Esophagus (tissue), 2 donors: ENCODE results near the gene BBS5. TPM values are rescaled to one million over a fixed set of nuclear protein-coding genes. Genes with fewer than 3 reads are reported as not detected.

Experiments
- H3K27ac ChIP-seq, 2 donors: one replicate each; pipeline ENCODE4 v1.5.1; 2013; ENCODE audit warnings: low read depth in 2 of 2, mild to moderate bottlenecking in 2 of 2, inconsistent platforms in 1 of 2, low read length in 1 of 2, moderate library complexity in 1 of 2
- H3K27me3 ChIP-seq, 2 donors: one replicate each; pipeline ENCODE4 v1.6.1; 2013; ENCODE audit warnings: low read length in 2 of 2, control low read depth in 1 of 2, mild to moderate bottlenecking in 1 of 2; ENCODE audit not compliant: insufficient read depth in 2 of 2, control insufficient read depth in 1 of 2
- H3K36me3 ChIP-seq, 2 donors: one replicate each; pipeline ENCODE4 v1.6.1; 2013; ENCODE audit warnings: low read length in 1 of 2; ENCODE audit not compliant: control insufficient read depth in 2 of 2, insufficient read depth in 2 of 2
- H3K4me1 ChIP-seq, 2 donors: one replicate each; pipeline ENCODE4 v1.6.1; 2013; ENCODE audit warnings: low read length in 1 of 2; ENCODE audit not compliant: control insufficient read depth in 2 of 2, insufficient read depth in 2 of 2
- H3K4me3 ChIP-seq, 2 donors: one replicate each; pipeline ENCODE4 v1.5.1; 2013; ENCODE audit warnings: low read length in 2 of 2, mild to moderate bottlenecking in 2 of 2, low read depth in 1 of 2, moderate library complexity in 1 of 2
- H3K9me3 ChIP-seq, 2 donors: one replicate each; pipeline ENCODE4 v1.6.1; 2013; ENCODE audit warnings: mild to moderate bottlenecking in 2 of 2, low read depth in 1 of 2, low read length in 1 of 2, moderate library complexity in 1 of 2; ENCODE audit not compliant: control insufficient read depth in 2 of 2, insufficient read depth in 1 of 2
- WGBS, 2 donors: extraction: QIAGEN DNeasy Blood & Tissue Kit; methylation state at CpG; one replicate each; pipeline ENCODE4 v1.1.7; 2013; 5-methylcytosine and 5-hydroxymethylcytosine counted together
- polyA plus RNA-seq, 2 donors: library from polyadenylated mRNA; stranded (reverse); fragments of 200-250 nt; gene quantifications; one replicate each; pipeline ENCODE4 v1.2.3, GENCODE V29; 2013
- donor health status: healthy with polysubstance abuse.
- donor health status: Bipolar disorder and iron deficiency.

Gene BBS5
- polyA plus RNA-seq, 2 donors, result 2.3 to 3.0 TPM

DNA sequence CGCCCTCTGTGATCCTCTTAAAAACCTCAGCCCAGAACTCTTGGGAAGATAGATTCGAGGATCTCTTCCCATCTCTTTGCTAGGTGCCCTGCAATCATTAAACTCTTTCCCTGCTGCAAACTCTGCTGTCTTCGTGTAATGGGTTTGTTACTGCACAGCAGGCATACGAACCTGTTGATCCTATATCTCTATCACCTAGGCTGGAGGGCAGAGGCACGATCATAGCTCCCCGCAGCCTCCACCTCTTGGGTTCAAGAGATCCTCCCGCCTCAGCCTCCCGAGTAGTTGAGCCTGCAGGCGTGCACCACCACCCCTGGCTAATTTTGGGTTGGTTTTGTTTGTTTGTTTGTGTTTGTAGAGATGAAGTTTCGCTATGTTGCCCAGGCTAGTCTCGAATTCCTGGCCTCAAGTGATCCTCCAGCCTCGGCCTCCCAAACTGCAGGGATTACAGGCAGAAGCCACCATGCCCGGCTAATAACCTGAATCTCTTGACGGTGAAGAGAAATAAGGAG lies 493 bp upstream of the BBS5 start:
- peak overlapping the region; percentile 62 to 84 for H3K27ac ChIP-seq
- H3K36me3 ChIP-seq, result peaks cover 0 to 4% of the 10 kb centered on the region in 2 donors
- WGBS, 2 donors, result 71 to 72% methylated on average over 14 of the region's 14 CpGs
- peaks cover 0 to 7% of the 10 kb centered on the region in 2 donors for H3K4me1 ChIP-seq
- H3K27me3 ChIP-seq, result no peaks in the 10 kb centered on the region
- no peaks in the 10 kb centered on the region for H3K9me3 ChIP-seq
- peak overlapping the region; percentile 79 to 92 for H3K4me3 ChIP-seq

DNA sequence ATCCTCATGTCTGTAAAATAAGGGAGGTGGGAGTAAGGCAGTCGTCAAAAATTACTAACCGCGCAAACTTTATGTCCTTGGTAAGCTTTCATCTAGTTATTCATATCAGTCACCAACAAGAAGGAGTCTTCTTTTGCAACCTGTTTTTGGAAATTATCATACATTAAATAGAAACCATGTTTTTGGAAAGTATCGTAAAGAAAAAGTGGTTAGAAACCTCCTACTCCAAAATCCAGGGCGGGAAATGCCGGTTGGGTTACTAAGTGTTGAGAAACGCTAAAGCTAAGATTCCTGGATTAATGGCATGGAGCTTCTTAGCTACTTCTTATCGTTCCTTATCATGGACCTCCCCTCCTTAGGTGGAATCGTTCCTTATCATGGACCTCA lies 778 bp downstream of the BBS5 start:
- Histone ChIP-seq H3K36me3 (peaks cover 0 to 4% of the 10 kb centered on the region in 2 donors), H3K27me3 (no peaks in the 10 kb centered on the region), H3K4me1 (peaks cover 0 to 7% of the 10 kb centered on the region in 2 donors), H3K9me3 (no peaks in the 10 kb centered on the region), H3K27ac (peak overlapping the region in 1 of 2 donors; percentile 84), H3K4me3 (peak overlapping the region; percentile 79 to 92)
- WGBS, 2 donors, result 28 to 33% methylated on average over 9 of the region's 9 CpGs

DNA sequence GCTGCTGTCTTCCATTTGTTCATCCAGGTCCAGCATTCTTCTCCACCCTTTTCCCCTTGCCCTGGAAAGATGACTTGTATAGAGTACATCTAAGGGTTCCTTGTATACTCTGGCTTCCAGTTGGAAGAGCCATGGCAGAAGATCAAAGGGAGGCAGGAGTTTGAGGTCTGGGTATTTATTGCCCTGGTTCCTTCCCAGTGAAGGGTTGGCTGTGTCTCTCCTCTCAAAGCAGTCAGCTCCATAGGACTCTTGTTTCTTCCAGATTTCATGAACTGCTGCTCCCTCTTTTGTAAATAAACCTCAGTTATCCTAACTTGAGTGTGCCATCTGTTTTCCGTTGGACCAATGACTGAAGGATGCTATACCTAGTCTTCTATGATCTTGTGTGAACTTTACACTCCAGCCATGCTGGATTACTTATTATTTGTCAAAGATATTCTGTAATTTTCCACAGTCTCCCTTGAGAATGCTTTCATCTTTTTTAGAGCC lies 6.4 kb downstream of the BBS5 start:
- Histone ChIP-seq H3K27me3 (no peaks in the 10 kb centered on the region), H3K36me3 (peaks cover 2 to 4% of the 10 kb centered on the region in 2 donors), H3K9me3 (no peaks in the 10 kb centered on the region), H3K4me3 (no peak overlapping the region), H3K4me1 (no peaks in the 10 kb centered on the region), H3K27ac (no peak overlapping the region)
- WGBS, 2 donors, result 89 to 91% methylated on average over 1 of the region's 1 CpG

DNA sequence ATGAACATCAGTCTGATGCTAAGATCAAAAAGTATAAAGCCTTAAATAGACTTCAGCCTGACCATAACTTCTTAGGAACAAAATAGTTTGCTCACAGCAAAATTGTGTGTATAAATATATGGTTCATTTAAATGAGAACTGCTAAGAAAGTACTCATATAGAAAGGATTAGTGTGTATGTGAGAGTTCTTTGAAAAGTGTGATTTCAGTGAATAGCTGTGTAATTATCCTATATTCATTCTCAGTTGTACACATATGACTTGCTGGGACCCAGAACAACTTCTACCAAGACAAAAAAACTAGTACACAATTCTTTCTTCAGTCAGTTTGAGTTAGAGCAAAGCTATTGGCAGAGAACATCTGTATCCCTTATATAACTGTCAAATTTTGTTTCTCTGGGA lies 7.2 kb downstream of the BBS5 start:
- H3K27ac ChIP-seq, result no peak overlapping the region
- H3K4me3 ChIP-seq, result no peak overlapping the region
- H3K4me1 ChIP-seq, result no peaks in the 10 kb centered on the region
- peaks cover 2 to 4% of the 10 kb centered on the region in 2 donors for H3K36me3 ChIP-seq
- H3K9me3 ChIP-seq, result no peaks in the 10 kb centered on the region
- H3K27me3 ChIP-seq, result no peaks in the 10 kb centered on the region

DNA sequence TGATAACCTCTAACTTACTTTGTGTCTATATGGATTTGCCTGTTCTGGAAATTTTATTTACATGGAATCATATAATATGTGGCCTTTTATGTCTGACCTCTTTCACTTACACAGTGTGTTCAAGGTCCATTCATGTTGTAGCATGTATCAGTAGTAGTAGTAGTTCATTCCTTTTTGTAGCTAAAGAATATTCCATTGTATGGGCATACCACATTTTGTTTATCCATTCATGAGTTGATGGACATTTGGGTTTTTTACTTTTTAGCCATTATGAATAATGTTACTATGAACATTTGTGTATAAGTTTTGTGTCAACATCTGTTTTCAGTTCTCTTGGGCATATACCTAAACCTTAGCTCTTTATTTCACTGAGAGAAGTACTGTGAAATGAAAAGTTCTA lies 11.5 kb downstream of the BBS5 start:
- peaks cover 0 to 2% of the 10 kb centered on the region in 2 donors for H3K36me3 ChIP-seq
- H3K27ac ChIP-seq, result no peak overlapping the region
- H3K9me3 ChIP-seq, result no peaks in the 10 kb centered on the region
- H3K4me1 ChIP-seq, result no peaks in the 10 kb centered on the region
- H3K27me3 ChIP-seq, result no peaks in the 10 kb centered on the region
- no peak overlapping the region for H3K4me3 ChIP-seq

DNA sequence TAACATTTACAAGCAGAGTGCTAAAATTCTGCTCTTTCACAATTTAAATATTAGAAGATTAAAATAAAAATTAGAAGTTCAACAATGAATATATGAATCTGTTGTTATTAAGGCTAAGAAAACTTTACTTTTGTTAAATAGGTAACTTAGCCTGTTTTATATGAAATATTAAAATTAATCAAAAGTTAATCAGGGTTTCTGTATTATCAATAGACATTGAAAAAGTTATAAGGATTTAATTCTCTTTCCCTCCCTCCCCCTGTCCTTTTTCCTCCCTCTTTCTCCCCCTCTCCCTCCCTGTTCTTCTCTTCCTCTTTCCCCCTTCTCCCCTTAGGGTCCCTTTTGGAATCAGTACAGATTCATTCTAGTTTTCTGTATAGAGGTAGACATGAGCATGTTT lies 12.1 kb downstream of the BBS5 start:
- Histone ChIP-seq H3K27ac (no peak overlapping the region), H3K36me3 (peaks cover 0 to 2% of the 10 kb centered on the region in 2 donors), H3K27me3 (no peaks in the 10 kb centered on the region), H3K9me3 (no peaks in the 10 kb centered on the region), H3K4me1 (no peaks in the 10 kb centered on the region), H3K4me3 (no peak overlapping the region)

DNA sequence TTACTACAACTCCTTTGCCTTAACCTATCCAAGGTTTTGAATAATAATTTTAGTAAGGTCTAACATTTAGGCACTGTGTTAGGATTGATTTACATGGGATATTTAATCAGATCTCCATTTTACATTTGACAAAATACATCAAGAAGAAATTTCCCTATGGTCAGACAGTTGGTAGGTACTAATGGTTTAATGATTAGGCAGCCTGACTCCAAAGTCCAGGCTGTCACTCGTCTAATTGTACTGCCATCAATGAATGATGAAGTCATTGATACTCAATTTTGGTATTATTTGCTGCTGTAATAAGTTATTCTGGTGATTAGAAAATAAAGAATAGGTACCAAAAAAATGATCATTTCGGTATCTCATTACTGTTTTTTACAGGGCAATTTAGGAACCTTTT lies 14.1 kb downstream of the BBS5 start:
- Histone ChIP-seq H3K9me3 (no peaks in the 10 kb centered on the region), H3K4me3 (no peak overlapping the region), H3K27ac (no peak overlapping the region), H3K36me3 (peaks cover 0 to under 1% of the 10 kb centered on the region in 2 donors), H3K4me1 (no peaks in the 10 kb centered on the region), H3K27me3 (no peaks in the 10 kb centered on the region)
- WGBS, 2 donors, result 79 to 86% methylated on average over 2 of the region's 2 CpGs

DNA sequence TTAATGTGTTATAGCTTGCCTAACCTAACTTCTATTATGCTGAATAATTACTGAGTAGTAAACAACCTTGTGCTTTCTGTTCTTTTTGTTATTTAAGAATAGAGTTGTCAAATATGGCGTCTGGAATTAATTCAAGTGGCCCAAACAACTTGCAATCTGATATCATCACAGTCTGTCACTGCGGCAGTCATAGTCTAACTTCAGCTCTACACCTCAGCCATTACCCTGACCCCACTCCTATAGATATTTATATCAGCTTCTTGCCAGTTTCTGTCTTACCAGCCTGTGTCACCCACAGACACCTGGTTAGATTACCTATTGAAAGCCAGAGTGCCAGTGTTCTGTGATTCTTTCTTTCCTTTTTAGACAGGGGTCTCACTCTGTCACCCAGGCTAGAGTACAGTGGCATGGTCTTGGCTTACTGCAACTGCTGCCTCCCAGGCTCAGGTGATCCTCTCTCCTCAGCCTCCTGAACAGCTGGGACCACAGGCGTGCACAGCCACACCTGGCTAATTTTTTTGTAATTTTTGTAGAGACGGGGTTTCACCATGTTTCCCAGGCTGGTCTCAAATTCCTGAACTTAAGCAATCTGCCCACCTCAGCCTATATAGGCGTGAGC lies 16.1 kb downstream of the BBS5 start:
- WGBS, 2 donors, result 96 to 97% methylated on average over 5 of the region's 5 CpGs
- Histone ChIP-seq H3K9me3 (no peaks in the 10 kb centered on the region), H3K27ac (no peak overlapping the region), H3K4me3 (no peak overlapping the region), H3K36me3 (peaks cover 4% of the 10 kb centered on the region in 2 donors), H3K27me3 (no peaks in the 10 kb centered on the region), H3K4me1 (no peaks in the 10 kb centered on the region)

DNA sequence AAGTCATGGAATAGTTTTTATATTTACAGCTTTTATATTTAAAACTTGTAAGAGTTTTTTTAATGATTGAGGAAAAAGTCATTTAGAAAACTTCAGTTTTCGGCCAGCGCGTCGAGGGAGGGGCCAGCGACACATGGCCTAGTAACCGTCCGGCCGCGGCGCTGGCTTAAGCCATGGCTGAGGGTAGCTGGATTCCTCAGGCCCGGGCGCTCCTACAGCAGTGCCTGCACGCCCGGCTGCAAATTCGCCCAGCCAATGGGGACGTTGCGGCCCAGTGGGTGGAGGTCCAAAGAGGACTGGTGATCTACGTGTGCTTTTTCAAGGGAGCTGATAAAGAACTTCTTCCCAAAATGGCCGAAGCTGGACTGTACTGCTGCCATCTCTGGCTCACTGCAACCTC lies 25.4 kb downstream of the BBS5 start:
- no peak overlapping the region for H3K4me3 ChIP-seq
- peaks cover 3 to 5% of the 10 kb centered on the region in 2 donors for H3K36me3 ChIP-seq
- H3K9me3 ChIP-seq, result no peaks in the 10 kb centered on the region
- H3K27me3 ChIP-seq, result no peaks in the 10 kb centered on the region
- H3K4me1 ChIP-seq, result no peaks in the 10 kb centered on the region
- WGBS, 2 donors, result 98% methylated on average over 19 of the region's 19 CpGs
- no peak overlapping the region for H3K27ac ChIP-seq

DNA sequence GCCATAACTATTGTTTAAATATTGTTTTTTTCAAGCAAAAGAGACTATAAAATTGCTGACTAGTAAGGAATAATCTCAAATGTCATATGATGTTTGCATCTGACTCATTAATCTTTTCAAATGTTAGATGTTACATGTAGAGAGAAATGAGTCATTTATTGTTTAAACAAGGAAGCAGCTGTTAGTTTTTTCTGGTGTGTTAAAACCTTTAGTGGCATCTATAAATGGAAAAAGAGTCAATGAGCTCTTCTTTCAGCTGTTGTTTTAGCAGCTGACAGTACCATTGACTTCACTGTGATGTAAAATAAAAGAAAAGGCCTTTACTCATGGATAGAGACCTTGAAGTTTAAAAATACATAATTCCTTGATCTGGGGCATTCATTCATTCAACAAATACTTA lies 28.4 kb downstream of the BBS5 start:
- Histone ChIP-seq H3K9me3 (no peaks in the 10 kb centered on the region), H3K4me3 (no peak overlapping the region), H3K27me3 (no peaks in the 10 kb centered on the region), H3K27ac (no peak overlapping the region), H3K36me3 (no peaks in the 10 kb centered on the region), H3K4me1 (no peaks in the 10 kb centered on the region)
